NT2/D1 (cell line): ENCODE results near the gene NELL2.

Experiments
- YY1 ChIP-seq: IDR thresholded peaks from 2 replicates; pipeline ENCODE4 v1.6.1; 2011; ENCODE audit not compliant: insufficient read length, insufficient read depth
- ZNF274 ChIP-seq: IDR thresholded peaks from 2 replicates; pipeline ENCODE4 v1.6.1; 2011; ENCODE audit warnings: mild to moderate bottlenecking, low read depth, low read length

DNA sequence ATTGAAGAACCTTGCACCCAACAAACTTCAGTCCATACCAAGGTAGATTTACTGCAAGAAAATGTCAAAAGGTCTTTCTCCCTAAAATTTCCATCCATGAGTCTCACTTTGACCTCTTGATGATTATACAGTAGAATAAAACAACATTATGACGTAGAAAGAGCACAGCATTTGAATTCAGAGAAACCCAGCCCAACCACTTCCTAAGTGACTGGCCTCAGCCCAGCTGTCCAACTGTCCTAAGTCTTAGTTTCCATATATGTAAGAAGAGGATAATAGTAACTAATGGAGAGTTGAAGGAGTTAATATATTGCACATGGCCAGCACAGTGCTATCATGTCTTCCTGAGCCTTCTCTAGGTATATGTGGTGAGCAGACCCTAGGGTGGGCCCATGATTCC lies 41.0 kb upstream of the NELL2 start:
- TF ChIP-seq YY1: no peak
- no peak for TF ChIP-seq ZNF274
